ENCODE results near the gene UBTFL1.
"Not testable (repeated sequence)": the region's sequence is repeated elsewhere in the genome, so short reads cannot be mapped to it uniquely, and the experiment has no call there.

Gene UBTFL1, protein sequence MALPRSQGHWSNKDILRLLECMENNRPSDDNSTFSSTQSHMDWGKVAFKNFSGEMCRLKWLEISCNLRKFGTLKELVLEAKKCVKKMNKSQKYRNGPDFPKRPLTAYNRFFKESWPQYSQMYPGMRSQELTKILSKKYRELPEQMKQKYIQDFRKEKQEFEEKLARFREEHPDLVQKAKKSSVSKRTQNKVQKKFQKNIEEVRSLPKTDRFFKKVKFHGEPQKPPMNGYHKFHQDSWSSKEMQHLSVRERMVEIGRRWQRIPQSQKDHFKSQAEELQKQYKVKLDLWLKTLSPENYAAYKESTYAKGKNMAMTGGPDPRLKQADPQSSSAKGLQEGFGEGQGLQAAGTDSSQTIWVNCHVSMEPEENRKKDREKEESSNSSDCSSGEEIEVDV

DNA sequence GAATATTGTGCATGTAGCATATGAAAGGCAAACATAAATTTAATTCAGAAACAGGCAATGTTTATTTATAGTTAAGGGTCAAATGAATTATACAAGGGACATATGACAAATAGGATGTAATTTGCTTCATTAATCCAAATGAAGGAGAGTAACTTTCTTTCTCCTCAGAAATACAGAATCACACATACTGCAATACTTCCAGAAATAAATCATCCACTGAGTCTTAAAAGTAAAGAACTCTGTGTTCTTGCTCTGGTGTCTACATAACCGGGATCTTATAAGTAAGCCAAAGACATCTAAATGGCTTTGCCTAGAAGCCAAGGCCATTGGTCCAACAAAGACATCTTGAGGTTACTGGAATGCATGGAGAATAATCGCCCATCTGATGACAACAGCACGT, at the start of gene UBTFL1:
Gene UBTFL1, plus strand, starts transcription at position 301 of the 400 bp plus-strand sequence. Its CDS starts 0 bp downstream, at position 301.
- DNase-seq (ENCODE audit: low read depth in 2 of 2), result not testable (repeated sequence)

DNA sequence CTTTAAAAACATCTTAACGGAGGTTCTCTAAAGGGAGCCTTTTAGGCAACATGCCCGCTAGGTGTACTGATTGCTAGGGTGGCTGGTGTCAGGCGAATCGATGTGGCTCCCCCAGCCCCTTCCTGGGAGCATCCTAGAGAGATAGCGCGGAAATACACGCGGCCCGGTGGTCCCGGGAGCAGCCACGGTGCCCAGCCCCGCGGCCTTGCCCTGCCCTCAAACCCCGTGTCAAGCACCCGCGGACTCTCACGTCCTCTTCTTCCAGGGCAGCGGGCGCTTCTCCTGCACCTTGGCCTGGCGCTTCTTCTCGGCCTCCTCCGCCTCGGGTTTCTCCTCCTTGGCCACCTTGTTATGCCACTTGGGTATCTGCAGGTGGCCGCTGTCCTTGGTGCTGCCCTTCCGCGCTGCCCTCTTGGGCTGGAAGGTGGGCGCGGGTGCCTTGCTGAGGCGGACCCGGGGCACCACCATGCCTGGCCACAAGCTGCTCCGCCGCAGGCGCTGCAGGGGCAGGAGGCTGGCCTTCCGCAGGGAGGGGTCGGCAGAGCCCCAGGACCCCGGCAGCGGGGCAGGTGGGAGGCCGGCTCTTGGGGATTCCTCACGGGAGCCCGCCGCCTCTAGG, 34.0 kb upstream of the UBTFL1 start:
- DNase-seq (ENCODE audit: low read depth in 2 of 2), result not testable (repeated sequence)

DNA sequence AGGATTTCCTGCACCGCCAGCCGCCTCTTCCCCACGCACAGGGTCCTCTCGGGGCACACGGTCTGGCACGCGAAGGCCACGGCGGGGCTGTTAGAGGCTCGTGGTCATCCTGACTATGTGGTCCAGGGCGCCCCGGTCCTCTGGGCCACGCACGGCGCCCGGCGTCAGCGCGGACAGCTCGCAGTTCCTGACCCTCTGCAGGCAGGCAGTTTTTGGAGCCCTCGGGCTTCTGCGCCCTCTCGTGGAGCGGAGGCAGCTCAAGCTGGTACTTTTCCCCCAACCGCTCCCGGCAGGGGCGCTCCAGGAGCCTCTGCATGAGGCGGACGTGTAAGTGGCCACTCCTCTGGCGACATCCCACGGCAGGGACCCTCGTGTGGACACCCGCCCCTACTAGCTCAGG, 33.4 kb upstream of the UBTFL1 start:
- DNase-seq (ENCODE audit: low read depth in 2 of 2), result not testable (repeated sequence)

DNA sequence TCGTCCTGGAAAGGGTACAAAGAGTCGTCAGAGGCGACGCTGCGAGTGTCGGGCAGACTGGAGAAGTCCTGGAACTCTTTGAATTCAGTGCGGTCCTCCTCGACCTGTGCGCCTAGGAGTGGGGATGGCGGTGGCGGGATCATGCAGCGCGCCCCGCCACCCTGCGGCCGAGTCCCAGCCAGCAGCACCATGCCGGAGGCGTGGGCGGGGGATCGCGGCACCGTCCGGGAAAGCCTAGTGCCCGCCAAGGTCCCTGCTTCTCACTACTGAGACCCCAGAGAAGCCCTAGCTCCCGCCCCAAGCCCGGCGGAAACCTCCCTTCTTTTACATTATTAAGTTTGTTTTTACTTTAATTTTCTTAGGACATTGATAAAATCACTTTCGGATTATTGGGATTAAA, 32.2 kb upstream of the UBTFL1 start:
- DNase-seq (ENCODE audit: low read depth in 2 of 2), result not testable (repeated sequence)

DNA sequence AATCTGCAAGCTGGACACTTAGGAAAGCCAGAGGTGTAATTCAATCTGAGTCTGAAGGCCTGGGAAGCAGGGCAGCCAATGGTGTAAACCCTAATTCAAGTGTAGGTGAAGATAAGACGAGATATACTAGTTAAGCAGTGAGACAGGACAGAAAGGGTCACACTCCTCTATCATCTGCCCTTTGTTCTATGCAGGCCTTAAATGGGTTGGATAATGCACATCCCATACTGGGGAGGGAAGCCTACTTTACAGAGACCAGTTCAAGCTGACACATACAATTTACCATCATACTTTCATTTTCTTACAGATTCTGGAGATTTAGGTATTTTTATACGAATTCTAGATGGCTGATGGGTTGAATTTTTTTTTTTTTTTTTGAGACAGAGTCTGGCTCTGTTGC, 3.0 kb downstream of the UBTFL1 start:
- not testable (repeated sequence) for DNase-seq (ENCODE audit: low read depth in 2 of 2)

DNA sequence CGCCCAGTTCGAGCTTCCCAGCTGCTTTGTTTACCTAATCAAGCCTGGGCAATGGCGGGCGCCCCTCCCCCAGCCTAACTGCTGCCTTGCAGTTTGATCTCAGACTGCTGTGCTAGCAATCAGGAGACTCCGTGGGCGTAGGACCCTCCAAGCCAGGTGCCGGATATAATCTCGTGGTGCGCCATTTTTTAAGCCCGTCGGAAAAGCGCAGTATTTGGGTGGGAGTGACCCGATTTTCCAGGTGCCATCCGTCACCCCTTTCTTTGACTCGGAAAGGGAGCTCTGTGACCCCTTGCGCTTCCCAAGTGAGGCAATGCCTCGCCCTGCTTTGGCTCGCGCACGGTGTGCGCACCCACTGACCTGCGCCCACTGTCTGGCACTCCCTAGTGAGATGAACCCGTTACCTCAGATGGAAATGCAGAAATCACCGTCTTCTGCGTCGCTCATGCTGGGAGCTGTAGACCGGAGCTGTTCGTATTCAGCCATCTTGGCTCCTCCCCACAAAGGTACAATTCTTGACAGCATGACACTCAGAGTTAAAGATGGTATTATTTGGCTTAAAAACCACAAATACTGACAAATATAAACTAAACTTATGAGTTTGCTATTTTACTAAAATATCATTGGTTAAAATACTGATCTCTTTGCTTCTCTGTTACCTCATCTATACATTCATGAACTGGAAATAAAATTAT, 9.6 kb downstream of the UBTFL1 start:
- DNase-seq (ENCODE audit: low read depth in 2 of 2), result not testable (repeated sequence)

DNA sequence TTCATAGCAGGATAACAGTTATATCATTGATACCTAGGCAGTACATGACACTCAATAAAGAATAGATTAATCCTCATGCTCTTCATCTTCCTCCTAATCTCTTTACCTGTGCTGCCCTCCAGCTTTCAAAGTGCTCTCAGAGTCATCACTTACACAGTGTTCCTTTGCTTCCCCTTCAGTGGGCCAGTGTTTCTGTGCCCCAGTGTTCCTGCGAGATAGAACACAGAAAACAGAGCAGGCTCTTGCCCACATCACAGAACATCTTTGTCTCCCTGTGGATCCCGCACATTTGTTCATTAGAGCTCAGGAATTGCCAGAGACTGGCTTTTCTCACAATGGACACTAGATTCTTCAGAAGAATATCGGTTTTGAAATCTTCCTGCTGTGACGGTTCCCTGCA, 12.5 kb downstream of the UBTFL1 start:
- not testable (repeated sequence) for DNase-seq (ENCODE audit: low read depth in 2 of 2)

DNA sequence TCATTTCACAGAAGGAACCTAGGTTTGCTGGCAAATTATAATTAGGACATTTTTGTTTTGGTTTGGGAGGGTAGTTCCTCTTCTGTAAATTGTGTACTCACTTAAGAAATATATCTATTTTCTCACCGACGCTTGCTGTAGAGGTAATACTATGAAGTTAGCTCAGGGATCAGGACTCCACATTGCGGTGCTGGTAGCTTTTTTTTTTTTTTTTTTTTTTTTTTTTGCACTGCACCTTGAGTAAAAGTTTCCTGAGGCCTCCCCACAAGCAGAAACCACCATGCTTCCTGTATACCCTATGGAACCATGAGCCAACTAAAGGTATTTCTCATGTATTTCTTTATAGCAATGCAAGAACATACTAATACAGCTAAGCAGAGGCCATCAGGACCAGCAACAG, 14.7 kb downstream of the UBTFL1 start:
- no peak for DNase-seq (ENCODE audit: low read depth in 2 of 2)

DNA sequence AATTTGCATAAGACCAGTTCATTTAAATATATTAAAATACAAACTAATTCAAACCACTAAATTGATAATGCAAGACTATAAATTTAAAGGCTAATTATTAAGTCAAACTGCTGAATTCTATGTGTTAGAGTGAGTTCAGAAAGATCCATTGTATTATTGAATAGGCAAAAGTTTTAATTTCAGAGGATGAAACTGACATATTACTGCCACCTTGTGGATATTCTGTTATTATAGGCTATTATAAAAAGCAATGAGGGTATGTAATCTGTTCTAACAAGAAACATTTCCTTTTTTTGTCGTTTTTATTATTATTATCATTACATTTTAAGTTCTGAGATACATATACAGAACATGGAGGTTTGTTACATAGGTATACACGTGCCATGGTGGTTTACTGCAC, 27.8 kb downstream of the UBTFL1 start:
- no peak for DNase-seq (ENCODE audit: low read depth in 2 of 2)

DNA sequence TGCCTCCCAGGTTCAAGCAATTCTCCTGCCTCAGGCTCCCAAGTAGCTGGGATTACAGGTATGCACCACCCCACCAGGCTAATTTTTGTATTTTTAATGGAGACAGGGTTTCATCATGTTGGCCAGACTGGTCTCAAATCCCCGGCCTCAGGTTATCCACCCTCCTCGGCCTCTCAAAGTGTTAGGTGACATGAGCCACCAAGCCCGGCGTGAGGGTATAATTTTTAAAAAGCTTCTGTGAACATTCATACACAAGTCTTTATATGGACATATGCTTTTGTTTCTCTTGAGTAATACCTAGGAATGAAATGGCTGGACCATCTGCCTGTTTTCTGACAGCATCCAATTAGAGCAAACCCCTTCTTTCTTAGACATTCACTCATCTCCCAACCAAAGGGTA, 34.4 kb downstream of the UBTFL1 start:
- DNase-seq (ENCODE audit: low read depth in 2 of 2), result no peak

DNA sequence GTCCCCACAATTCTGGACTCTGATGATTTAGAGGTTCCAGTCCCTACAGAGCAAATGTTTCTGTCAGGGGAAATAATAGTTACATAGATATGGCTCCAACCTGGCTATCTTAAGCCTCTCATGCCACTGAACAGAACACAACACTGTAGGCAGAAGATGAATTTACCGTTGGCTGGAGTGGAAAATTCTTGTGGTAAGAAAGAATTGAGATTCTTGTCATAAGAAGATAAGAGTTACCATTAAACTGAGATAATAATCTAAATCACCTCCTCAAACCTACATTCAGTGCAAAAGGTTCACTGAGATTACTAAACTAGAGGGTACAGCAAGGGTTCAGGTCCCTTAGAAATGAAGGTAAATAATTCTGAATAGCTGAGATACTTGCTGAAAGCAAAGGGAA, 38.6 kb downstream of the UBTFL1 start:
- no peak for DNase-seq (ENCODE audit: low read depth in 2 of 2)

DNA sequence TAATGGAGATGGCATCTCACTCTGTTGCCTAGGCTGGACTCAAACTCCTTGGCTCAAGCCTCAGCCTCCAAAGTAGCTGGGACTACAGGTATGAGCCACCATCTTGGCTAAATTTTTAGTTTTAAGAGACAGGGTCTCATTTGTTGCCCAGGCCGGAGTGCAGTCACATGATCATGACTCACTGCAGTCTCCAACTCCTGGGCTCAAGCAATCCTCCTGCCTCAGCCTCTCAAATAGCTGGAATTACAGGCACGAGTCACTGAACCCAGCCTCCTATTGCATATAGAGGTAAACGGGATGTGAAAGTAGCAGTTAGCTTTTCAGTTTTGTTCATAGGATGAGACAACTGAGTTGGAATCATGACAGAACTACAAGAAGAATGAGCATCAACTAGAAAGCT, 39.2 kb downstream of the UBTFL1 start:
- no peak for DNase-seq (ENCODE audit: low read depth in 2 of 2)

DNA sequence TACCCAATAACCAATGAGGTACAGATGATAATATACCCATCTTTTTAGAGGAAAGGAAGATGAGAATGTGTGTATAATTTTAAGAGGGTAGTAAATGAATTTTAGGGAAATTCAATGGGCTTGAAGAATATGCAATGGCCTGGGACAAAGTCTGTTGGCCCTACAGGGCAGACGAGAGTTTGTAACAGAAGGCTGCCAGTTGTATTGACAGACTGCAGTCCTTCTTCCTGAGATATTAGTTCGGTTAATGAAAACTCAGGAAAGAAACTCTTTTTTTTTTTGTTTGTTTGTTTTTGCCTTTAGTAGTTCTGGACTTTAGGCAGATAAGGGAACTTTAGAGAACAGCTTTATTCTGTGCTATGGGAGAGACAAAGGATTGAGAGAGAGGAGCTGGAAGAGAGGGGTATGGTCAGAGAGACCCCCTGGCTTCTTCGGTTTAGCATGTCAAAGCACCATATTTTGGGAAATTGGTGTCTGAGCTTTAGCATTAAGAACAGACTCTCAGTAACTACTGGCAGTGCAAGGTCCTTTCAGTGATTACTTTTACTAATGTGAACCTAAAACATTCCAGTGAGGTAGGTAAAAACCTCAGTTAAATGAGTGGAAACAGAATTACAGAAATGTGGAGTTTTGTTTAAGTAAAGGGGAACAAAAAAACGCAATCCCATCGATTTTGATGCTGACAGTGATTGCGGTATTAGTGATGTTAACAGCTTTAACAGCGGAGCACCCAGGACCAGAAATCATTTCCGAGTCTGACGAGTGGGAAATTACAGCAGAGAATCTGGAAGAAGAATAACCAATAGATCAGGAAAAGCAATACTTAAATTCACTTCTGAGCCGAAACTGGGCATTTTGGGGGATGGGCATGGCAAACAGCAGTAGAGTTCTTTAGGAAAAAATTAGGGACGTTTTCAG, 48.1 kb downstream of the UBTFL1 start:
- no peak for DNase-seq (ENCODE audit: low read depth in 2 of 2)

DNA sequence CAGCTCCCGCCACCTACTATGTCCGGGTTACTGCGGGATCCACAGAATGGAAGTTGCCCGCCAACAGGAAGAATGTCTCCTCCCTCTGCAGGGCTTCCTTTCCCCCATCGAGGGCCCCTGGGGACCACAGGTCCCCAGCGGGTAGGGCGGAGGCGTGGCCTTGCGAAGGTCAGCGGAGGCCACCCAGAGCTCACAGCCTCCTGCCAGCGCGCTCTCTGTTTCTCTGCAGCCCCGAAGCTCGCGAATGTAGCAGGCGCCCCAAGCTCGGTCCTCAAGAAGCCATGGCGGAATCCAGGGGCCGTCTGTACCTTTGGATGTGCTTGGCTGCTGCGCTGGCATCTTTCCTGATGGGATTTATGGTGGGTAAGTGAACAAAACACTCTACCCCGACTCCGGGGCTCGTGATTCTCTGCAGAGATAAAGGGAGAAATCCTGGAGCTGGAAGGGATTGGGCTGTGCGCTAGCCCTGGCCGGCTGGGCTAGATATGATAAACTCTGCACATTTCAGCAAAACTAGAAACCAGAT, 48.8 kb downstream of the UBTFL1 start, which contains the start of gene NAALAD2:
Gene NAALAD2, plus strand, starts transcription at position 186 of the 526 bp plus-strand sequence. Its CDS starts 96 bp downstream, at position 282.
- DNase-seq (ENCODE audit: low read depth in 2 of 2), result no peak

DNA sequence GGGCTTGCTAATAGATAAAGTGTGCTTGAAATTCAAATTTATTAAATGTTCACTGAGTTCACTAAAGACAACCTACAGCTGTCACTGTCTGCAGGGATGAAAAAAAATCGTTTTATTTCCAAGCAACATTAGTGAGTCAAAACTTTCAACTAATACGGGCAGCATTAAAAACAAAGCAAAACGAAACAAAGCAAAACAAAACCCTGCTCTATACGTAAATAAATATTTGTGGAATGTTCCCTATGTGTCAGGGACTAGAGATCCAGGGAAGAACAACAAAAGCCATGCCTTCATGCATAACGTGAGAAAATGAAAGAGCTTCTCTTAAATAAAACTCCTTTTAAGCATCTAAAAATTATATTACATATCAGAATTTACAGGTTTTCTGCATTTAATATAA, 49.3 kb downstream of the UBTFL1 start:
- DNase-seq (ENCODE audit: low read depth in 2 of 2), result no peak

Data from stimulated activated CD4-positive, alpha-beta T cell treated with anti-CD3 and anti-CD28 coated beads, Interleukin-4, amount 100 ng/mL, for 48 hours (primary cell).